ENCODE measurements around the gene USF3. TPM values are rescaled to one million over a fixed set of nuclear protein-coding genes. Genes with fewer than 3 reads are reported as not detected.

The USF3 gene
- total and polyA plus RNA-seq, 2 of the 8 experiments (the other 6 are each of a cell fraction or from before 2014, with no cell fraction given) = 9.6 to 18.5 TPM

GRCh38 chr3:113731694-113732093 lies 35.3 kb upstream of the USF3 start:
- Histone ChIP-seq H3K4me2 (ENCODE audit: insufficient read depth in 1 of 2, low read depth in 2 of 2, low read length in 2 of 2) (no peak overlapping the region), H2BK120ac (replicated peaks; ENCODE audit: low read depth, low read length) (no peak overlapping the region), H2BK15ac (ENCODE audit: low read length) (no peak overlapping the region), H3K27ac (ENCODE audit: low read depth, low read length) (no peak overlapping the region), H2BK5ac (ENCODE audit: low read depth, low read length) (no peak overlapping the region), H2BK12ac (ENCODE audit: low read depth, low read length) (no peak overlapping the region), H2BK20ac (ENCODE audit: low read length) (no peak overlapping the region), H3K18ac (ENCODE audit: extremely low read depth, low read length) (no peak overlapping the region), H2AFZ (ENCODE audit: low read length) (no peak overlapping the region), H3K9ac (replicated peaks in 1 of 4; ENCODE audit: extremely low read depth in 1 of 4, low read depth in 3 of 4, low read length in 3 of 4) (no peak overlapping the region), H4K8ac (ENCODE audit: extremely low read depth, insufficient read depth, low read length) (no peak overlapping the region), H3K79me1 (ENCODE audit: low read depth, low read length) (peaks cover 9% of the 10 kb centered on the region), H3K4me3 (ENCODE audit: extremely low read depth in 1 of 4, insufficient read depth in 2 of 4, low read depth in 3 of 4, low read length in 4 of 4) (no peak overlapping the region), H3K56ac (replicated peaks; ENCODE audit: insufficient read length, low read depth, low read length) (no peak overlapping the region), H3K36me3 (ENCODE audit: control insufficient read depth in 2 of 4, insufficient read depth in 4 of 4, low read length in 3 of 4) (no peaks in the 10 kb centered on the region; a peak in 1 of 8 replicates), H3K4ac (replicated peaks; ENCODE audit: insufficient read length, low read depth, low read length) (no peak overlapping the region), H3K23ac (ENCODE audit: insufficient read length) (no peak overlapping the region), H3K79me2 (ENCODE audit: control insufficient read depth in 1 of 2, insufficient read depth in 2 of 2, low read length in 2 of 2) (peaks cover 8 to 100% of the 10 kb centered on the region in 2 experiments; a peak in 3 of 4 replicates), H4K91ac (replicated peaks; ENCODE audit: insufficient read length, low read length) (no peak overlapping the region), H3K14ac (ENCODE audit: insufficient read length) (no peak overlapping the region), H3K9me3 (ENCODE audit: insufficient read depth in 2 of 2, low read depth in 1 of 2, low read length in 1 of 2) (no peaks in the 10 kb centered on the region), H3K4me1 (replicated peaks in 1 of 4; ENCODE audit: control insufficient read depth in 3 of 4, insufficient read depth in 4 of 4, low read length in 3 of 4) (no peaks in the 10 kb centered on the region; a peak in 3 of 7 replicates), H4K5ac (ENCODE audit: insufficient read length, low read depth, low read length) (no peak overlapping the region), H3K23me2 (ENCODE audit: low read depth, low read length) (no peaks in the 10 kb centered on the region), H2AK5ac (ENCODE audit: low read depth, low read length) (no peak overlapping the region), H3K27me3 (replicated peaks in 1 of 4; ENCODE audit: control insufficient read depth in 3 of 4, extremely low read depth in 1 of 4, insufficient read depth in 3 of 4, low read length in 3 of 4) (no peaks in the 10 kb centered on the region), H4K20me1 (replicated peaks in 1 of 2; ENCODE audit: control insufficient read depth in 1 of 2, insufficient read depth in 2 of 2, low read length in 2 of 2) (peaks cover 8 to 9% of the 10 kb centered on the region in 2 experiments)
- CTCF ChIA-PET (ENCODE audit: partially characterized antibody) = interaction anchor here (1.0 kb wide), 2 partner anchors 14 to 113 kb away, joined by 3 to 5 read pairs; partner anchors contain the start of gene NAA50
- TF ChIP-seq TAF1 (IDR thresholded peaks at IDR 0.05; ENCODE audit: low read depth, low read length) = no peak
- no peak for TF ChIP-seq SP1 (IDR thresholded peaks at IDR 0.05; ENCODE audit: low read depth, low read length)
- TF ChIP-seq TEAD4 (IDR thresholded peaks at IDR 0.05; ENCODE audit: low read depth, low read length) = no peak
- no peak for TF ChIP-seq TCF12 (IDR thresholded peaks at IDR 0.05; ENCODE audit: low read depth, low read length)
- TF ChIP-seq RBBP5 (IDR thresholded peaks at IDR 0.05; ENCODE audit: borderline replicate concordance, low read depth, low read length) = no peak
- no peak for TF ChIP-seq ATF3 (IDR thresholded peaks at IDR 0.05; ENCODE audit: insufficient read depth, low read depth, low read length)
- TF ChIP-seq CEBPB (IDR thresholded peaks at IDR 0.05; ENCODE audit: low read depth, low read length) = no peak
- TF ChIP-seq RXRA (IDR thresholded peaks at IDR 0.05; ENCODE audit: insufficient read depth, low read depth, low read length) = no peak
- no peak for TF ChIP-seq PHF8 (conservative IDR thresholded peaks at IDR 0.05; ENCODE audit: low read depth, low read length)
- WGBS, 2 experiments (ENCODE audit: extremely low coverage in 1 of 2, insufficient coverage in 1 of 2, insufficient read length in 1 of 2, insufficient replicate concordance in 2 of 2, low coverage in 1 of 2, low lambda C conversion rate in 2 of 2, missing lambda C conversion rate in 1 of 2) = 91% methylated on average over 4 of the region's 4 CpGs; no CpG with 5 or more reads in 1 of the 2 experiments
- POLR2A ChIA-PET (ENCODE audit: partially characterized antibody) = interaction anchor here (0.7 to 0.9 kb wide), 2 partner anchors 10 to 14 kb away, joined by 3 to 4 read pairs; partner anchors contain the start of gene NAA50
- DNase-seq (ENCODE audit: low read depth in 1 of 2, low spot score in 2 of 2) (no peak), FAIRE-seq (no peak)

Measured in H1 (cell line).